T-helper 1 cell (primary cell): ENCODE measurements around the gene PPP1R3D.
"Not testable (repeated sequence)": the region's sequence is repeated elsewhere in the genome, so short reads cannot be mapped to it uniquely, and the experiment has no call there.

Source experiments
- DNase-seq, 5 donors: peaks; one replicate each; pipeline ENCODE4 v3.0.0-alpha.2; 2012 to 2020
- total RNA-seq, 4 donors: gene quantifications; one replicate each; lab custom pipeline; 2026; lab: John Stamatoyannopoulos, UW

Gene PPP1R3D
- total RNA-seq = 5.9 to 8.6 (median 7.7) reads per million in 4 donors

GRCh38 chr20:59940129-59940955 lies at the start of gene PPP1R3D, which contains the start of gene FAM217B:
Gene PPP1R3D, minus strand, starts transcription at chr20:59940305. Its CDS starts 374 bp downstream, at chr20:59939931.
Gene FAM217B, plus strand, starts transcription at chr20:59940389. Its CDS starts 3,555 bp downstream, at chr20:59943944.
- peak; percentile 79 to 94 (median 80) for DNase-seq

GRCh38 chr20:59988141-59988540 lies 48.0 kb upstream of the PPP1R3D start:
- DNase-seq = no peak

- no peak for DNase-seq
Measured at GRCh38 chr20:59987135-59987534, 47.0 kb upstream of the PPP1R3D start.

GRCh38 chr20:59985864-59986263 lies 45.8 kb upstream of the PPP1R3D start:
- peak in 1 of 5 donors; percentile 4 for DNase-seq

GRCh38 chr20:59985164-59985563 lies 45.1 kb upstream of the PPP1R3D start:
- DNase-seq = no peak

GRCh38 chr20:59984541-59984940 lies 44.4 kb upstream of the PPP1R3D start:
- DNase-seq = no peak

GRCh38 chr20:59983076-59983475 lies 43.0 kb upstream of the PPP1R3D start:
- DNase-seq = no peak

- DNase-seq = no peak
Measured at GRCh38 chr20:59977086-59977485, 37.0 kb upstream of the PPP1R3D start.

GRCh38 chr20:59976156-59976782 lies 36.2 kb upstream of the PPP1R3D start:
- no peak for DNase-seq

GRCh38 chr20:59972037-59972801 lies 32.1 kb upstream of the PPP1R3D start:
- no peak for DNase-seq

GRCh38 chr20:59971428-59971827 lies 31.3 kb upstream of the PPP1R3D start:
- no peak for DNase-seq

GRCh38 chr20:59966428-59966827 lies 26.3 kb upstream of the PPP1R3D start:
- no peak for DNase-seq

GRCh38 chr20:59962155-59962554 lies 22.1 kb upstream of the PPP1R3D start:
- no peak for DNase-seq

GRCh38 chr20:59961423-59961822 lies 21.3 kb upstream of the PPP1R3D start:
- DNase-seq = no peak

- DNase-seq = no peak
Measured at GRCh38 chr20:59958626-59959025, 18.5 kb upstream of the PPP1R3D start.

- DNase-seq = no peak
Measured at GRCh38 chr20:59958123-59958522, 18.0 kb upstream of the PPP1R3D start, which contains the start of gene CDH26. Gene CDH26, plus strand, starts transcription at chr20:59958423. Its CDS starts 304 bp downstream, at chr20:59958727.

GRCh38 chr20:59957568-59957967 lies 17.5 kb upstream of the PPP1R3D start:
- not testable (repeated sequence) for DNase-seq

GRCh38 chr20:59955131-59955796 lies 15.2 kb upstream of the PPP1R3D start:
- no peak for DNase-seq

- DNase-seq = no peak
Measured at GRCh38 chr20:59954718-59955117, 14.6 kb upstream of the PPP1R3D start.

GRCh38 chr20:59949911-59950310 lies 9.8 kb upstream of the PPP1R3D start:
- no peak for DNase-seq

- peak in 3 of 5 donors; percentile 21 to 70 (median 40) for DNase-seq
Measured at GRCh38 chr20:59948828-59949720, 9.0 kb upstream of the PPP1R3D start.
